ENCODE results near the gene RMI2.
"Not testable (repeated sequence)": the region's sequence is repeated elsewhere in the genome, so short reads cannot be mapped to it uniquely, and the experiment has no call there.

The RMI2 gene

DNA sequence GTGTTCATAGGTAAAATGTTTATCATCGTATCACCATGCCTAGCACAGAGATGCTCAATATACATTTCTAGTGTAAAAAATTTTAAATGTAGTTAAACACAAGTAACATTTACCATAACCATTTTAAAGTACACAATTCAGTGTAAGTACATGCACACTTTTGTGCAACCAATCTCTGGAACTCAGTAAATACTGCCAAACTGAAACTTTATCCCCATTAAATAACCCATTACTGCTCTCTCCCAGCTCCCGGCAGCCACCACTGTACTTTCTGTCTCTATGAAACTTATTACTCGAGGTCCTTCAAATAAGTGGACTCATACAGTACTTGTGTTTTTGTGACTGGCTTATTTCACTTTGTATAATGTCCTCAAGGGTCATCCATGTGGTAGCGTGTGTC lies 29.0 kb downstream of the RMI2 start:
- TF ChIP-seq POLR2AphosphoS5 (IDR thresholded peaks at IDR 0.05; ENCODE audit: low read depth) (no peak), CTCF (IDR thresholded peaks at IDR 0.05; ENCODE audit: insufficient read depth, low read length) (no peak), GABPA (IDR thresholded peaks at IDR 0.05; ENCODE audit: low read depth) (no peak), SPI1 (IDR thresholded peaks at IDR 0.05; ENCODE audit: borderline replicate concordance, low read depth) (no peak)
- TF ChIP-seq, protein P1, sequence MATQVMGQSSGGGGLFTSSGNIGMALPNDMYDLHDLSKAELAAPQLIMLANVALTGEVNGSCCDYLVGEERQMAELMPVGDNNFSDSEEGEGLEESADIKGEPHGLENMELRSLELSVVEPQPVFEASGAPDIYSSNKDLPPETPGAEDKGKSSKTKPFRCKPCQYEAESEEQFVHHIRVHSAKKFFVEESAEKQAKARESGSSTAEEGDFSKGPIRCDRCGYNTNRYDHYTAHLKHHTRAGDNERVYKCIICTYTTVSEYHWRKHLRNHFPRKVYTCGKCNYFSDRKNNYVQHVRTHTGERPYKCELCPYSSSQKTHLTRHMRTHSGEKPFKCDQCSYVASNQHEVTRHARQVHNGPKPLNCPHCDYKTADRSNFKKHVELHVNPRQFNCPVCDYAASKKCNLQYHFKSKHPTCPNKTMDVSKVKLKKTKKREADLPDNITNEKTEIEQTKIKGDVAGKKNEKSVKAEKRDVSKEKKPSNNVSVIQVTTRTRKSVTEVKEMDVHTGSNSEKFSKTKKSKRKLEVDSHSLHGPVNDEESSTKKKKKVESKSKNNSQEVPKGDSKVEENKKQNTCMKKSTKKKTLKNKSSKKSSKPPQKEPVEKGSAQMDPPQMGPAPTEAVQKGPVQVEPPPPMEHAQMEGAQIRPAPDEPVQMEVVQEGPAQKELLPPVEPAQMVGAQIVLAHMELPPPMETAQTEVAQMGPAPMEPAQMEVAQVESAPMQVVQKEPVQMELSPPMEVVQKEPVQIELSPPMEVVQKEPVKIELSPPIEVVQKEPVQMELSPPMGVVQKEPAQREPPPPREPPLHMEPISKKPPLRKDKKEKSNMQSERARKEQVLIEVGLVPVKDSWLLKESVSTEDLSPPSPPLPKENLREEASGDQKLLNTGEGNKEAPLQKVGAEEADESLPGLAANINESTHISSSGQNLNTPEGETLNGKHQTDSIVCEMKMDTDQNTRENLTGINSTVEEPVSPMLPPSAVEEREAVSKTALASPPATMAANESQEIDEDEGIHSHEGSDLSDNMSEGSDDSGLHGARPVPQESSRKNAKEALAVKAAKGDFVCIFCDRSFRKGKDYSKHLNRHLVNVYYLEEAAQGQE (IDR thresholded peaks at IDR 0.05; ENCODE audit: insufficient replicate concordance, low read depth), result no peak
- H3K27ac ChIP-seq (replicated peaks), result no peak overlapping the region
- H3K27me3 ChIP-seq (ENCODE audit: insufficient read depth, poor library complexity, severe bottlenecking), result no peaks in the 10 kb centered on the region
- DNase-seq (ENCODE audit: low read depth in 1 of 2, low spot score in 1 of 2), result no peak
- H3K4me3 ChIP-seq (replicated peaks; ENCODE audit: insufficient read depth, low read length), result no peak overlapping the region

- H3K4me3 ChIP-seq (replicated peaks; ENCODE audit: insufficient read depth, low read length), result no peak overlapping the region
- TF ChIP-seq GABPA (IDR thresholded peaks at IDR 0.05; ENCODE audit: low read depth) (no peak), CTCF (IDR thresholded peaks at IDR 0.05; ENCODE audit: insufficient read depth, low read length) (no peak)
- no peaks in the 10 kb centered on the region for H3K27me3 ChIP-seq (ENCODE audit: insufficient read depth, poor library complexity, severe bottlenecking)
- no peak for DNase-seq (ENCODE audit: low read depth in 1 of 2, low spot score in 1 of 2)
- H3K27ac ChIP-seq (replicated peaks), result no peak overlapping the region
Observed at GRCh38 chr16:11377154-11377553, 31.9 kb downstream of the RMI2 start.

DNA sequence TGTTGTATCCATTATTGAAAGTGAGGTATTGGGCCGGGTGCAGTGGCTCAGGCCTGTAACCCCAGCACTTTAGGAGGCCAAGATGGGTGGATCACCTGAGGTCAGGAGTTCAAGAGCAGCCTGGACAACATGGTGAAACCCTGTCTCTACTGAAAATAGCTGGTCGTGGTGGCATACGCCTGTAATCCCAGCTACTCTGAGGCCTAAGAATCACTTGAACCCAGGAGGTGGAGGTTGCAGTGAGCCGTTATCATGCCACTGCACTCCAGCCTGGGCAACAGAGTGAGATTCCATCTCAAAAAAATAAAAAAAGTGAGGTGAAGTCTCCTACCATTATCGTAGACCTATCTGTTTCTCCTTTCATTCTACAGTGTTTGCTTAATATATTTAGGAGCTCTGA lies 33.7 kb downstream of the RMI2 start:
- DNase-seq (ENCODE audit: low read depth in 1 of 2, low spot score in 1 of 2); H3K4me3 ChIP-seq (replicated peaks; ENCODE audit: insufficient read depth, low read length); H3K27me3 ChIP-seq (ENCODE audit: insufficient read depth, poor library complexity, severe bottlenecking); H3K27ac ChIP-seq (replicated peaks): not testable (repeated sequence)

GRCh38 chr16:11379420-11379819 lies 34.2 kb downstream of the RMI2 start:
- Histone ChIP-seq H3K27me3 (ENCODE audit: insufficient read depth, poor library complexity, severe bottlenecking) (no peaks in the 10 kb centered on the region), H3K4me3 (replicated peaks; ENCODE audit: insufficient read depth, low read length) (no peak overlapping the region), H3K27ac (replicated peaks) (no peak overlapping the region)
- peak in 1 of 2 experiments; percentile 21 for DNase-seq (ENCODE audit: low read depth in 1 of 2, low spot score in 1 of 2)
- TF ChIP-seq GABPA (IDR thresholded peaks at IDR 0.05; ENCODE audit: low read depth), result no peak
- TF ChIP-seq SPI1 (IDR thresholded peaks at IDR 0.05; ENCODE audit: borderline replicate concordance, low read depth), result no peak
- TF ChIP-seq, protein P1 (IDR thresholded peaks at IDR 0.05; ENCODE audit: insufficient replicate concordance, low read depth), result no peak
- TF ChIP-seq CTCF (IDR thresholded peaks at IDR 0.05; ENCODE audit: insufficient read depth, low read length), result no peak
- no peak for TF ChIP-seq POLR2AphosphoS5 (IDR thresholded peaks at IDR 0.05; ENCODE audit: low read depth)

Data from HL-60 (cell line).